ENCODE measurements around the gene WNT11. TPM values are rescaled to one million over a fixed set of nuclear protein-coding genes. Genes with fewer than 3 reads are reported as not detected.

The WNT11 gene
- total RNA-seq, 1 experiment from 2014 or later: not detected

DNA sequence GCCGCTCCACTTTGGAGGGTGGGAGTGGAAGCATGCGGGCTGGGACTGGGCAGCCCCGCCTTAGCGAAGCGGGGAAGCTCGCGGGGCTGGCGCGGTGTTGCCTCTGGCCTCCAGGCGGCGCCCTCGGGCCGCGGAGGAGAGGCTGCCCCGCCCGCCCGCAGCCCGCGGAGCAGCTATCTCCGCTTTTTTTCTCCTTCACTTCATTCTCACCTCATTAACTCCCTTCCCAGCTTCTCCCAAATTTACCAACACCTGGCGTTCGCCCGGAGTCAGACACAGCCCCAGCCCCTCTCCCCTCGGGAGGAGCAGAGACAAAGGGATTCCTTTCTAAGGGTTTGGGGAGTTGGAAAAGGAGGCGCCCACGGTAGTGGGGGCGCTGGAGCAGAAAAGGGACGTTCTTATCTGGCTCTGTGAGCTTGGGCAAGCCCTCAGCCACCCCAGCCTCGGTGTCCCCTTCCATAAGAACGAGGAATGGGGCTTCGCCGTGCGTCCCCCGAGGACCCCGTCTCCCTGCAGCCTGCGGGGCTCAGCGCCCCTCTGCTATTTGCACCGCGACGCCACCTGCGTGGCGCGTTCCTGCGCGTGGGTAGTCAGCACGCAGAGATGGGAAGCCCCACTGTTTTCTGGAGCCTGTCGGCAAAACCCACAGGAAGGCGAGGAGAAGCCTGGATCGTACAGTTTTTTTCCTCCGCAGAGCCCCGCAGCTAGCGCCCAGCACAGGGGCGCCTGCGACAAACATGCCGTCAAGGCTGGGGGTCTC, 1.5 kb upstream of the WNT11 start:
- no TSS peak for BruUV-seq (replicated peaks)
- intact Hi-C loops (cut with micrococcal nuclease; ENCODE audit: unreplicated experiment): loop anchor here (2.0 to 10.0 kb wide), 3 partner anchors 111 to 311 kb away; no protein-coding TSS in a partner anchor
- Mint-ChIP-seq H3K4me1 (ENCODE audit: low read depth, unreplicated experiment) (peaks cover 9% of the 10 kb centered on the region), H3K27me3 (ENCODE audit: unreplicated experiment) (peaks cover 64% of the 10 kb centered on the region), H3K27ac (ENCODE audit: unreplicated experiment) (no peak overlapping the region), H3K36me3 (ENCODE audit: insufficient read depth, unreplicated experiment) (peaks cover 33% of the 10 kb centered on the region), H3K9me3 (ENCODE audit: low read depth, unreplicated experiment) (no peaks in the 10 kb centered on the region), H3K4me3 (ENCODE audit: low read depth, unreplicated experiment) (peak overlapping the region; percentile 69)
- peak; percentile 87 for DNase-seq
- peak; percentile 88 for TF ChIP-seq CTCF (IDR thresholded peaks at IDR 0.05; ENCODE audit: unreplicated experiment)
- CTCF ChIA-PET: interaction anchor here (0.6 to 3.3 kb wide), 12 partner anchors 8 to 502 kb away, joined by 3 to 62 read pairs (median 3); no protein-coding TSS in a partner anchor

DNA sequence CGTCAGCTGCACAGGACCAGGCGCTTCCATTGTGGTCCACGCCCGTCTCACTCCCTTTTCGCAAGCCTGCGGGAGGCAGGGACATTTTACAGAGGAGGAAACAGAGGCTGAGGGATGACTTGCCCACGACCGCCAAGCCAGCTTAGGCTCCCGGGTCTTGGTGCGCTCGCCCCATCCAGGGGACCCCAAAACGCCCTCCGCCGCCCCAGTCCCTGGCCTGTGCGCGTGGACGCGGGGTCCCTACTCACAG, 300 bp downstream of the WNT11 start:
- Mint-ChIP-seq H3K36me3 (ENCODE audit: insufficient read depth, unreplicated experiment) (peaks cover 33% of the 10 kb centered on the region), H3K4me1 (ENCODE audit: low read depth, unreplicated experiment) (peaks cover 17% of the 10 kb centered on the region), H3K9me3 (ENCODE audit: low read depth, unreplicated experiment) (no peaks in the 10 kb centered on the region), H3K27me3 (ENCODE audit: unreplicated experiment) (peaks cover 46% of the 10 kb centered on the region), H3K27ac (ENCODE audit: unreplicated experiment) (no peak overlapping the region), H3K4me3 (ENCODE audit: low read depth, unreplicated experiment) (peak overlapping the region; percentile 69)
- CTCF ChIA-PET: no interaction called here
- intact Hi-C loops (cut with micrococcal nuclease; ENCODE audit: unreplicated experiment): loop anchor here (2.0 to 10.0 kb wide), 3 partner anchors 113 to 309 kb away; no protein-coding TSS in a partner anchor
- no TSS peak for BruUV-seq (replicated peaks)
- no peak for DNase-seq
- no peak for TF ChIP-seq CTCF (IDR thresholded peaks at IDR 0.05; ENCODE audit: unreplicated experiment)

DNA sequence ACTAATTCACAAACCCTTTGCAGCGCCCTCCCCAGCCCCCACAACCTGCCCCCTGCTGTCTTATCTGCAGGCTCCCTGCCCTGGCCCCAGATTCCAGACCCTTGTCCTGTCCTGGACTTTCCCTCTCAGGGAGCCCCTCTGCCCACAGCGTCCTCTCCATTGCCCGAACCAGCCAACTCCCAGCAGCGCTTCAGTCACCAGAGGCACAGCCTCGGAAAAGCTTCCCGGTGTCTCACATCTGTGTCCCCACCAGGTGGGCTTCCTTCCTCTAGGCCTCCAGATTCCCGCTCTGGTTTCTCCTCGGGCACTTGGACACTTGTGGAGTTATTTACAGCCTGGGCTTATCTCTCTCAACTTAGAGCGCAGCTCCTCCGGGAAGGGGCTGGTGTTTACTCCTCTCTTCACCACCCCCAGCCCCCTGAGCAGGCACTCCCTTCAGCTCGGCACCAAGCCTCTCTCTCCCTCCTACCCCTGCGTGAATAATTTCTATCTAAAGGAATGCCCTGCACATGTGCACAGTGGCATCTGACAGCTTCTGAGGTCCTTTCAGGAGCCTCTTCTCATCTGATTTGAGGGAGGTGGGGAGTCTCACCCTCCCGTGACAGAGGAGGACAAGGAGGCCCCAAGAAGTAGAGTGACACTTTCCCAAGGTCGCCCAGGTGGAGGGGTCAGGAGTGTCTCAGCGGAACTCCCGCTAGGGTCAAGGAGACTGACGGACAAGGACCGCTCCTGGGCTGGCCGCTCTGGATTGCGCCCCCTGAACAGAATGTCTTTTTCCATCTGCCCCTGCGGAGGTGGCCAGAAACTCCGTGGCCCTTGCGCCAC, 838 bp downstream of the WNT11 start:
- no peaks in the 10 kb centered on the region for H3K9me3 Mint-ChIP-seq (ENCODE audit: low read depth, unreplicated experiment)
- no peak for DNase-seq
- no peak overlapping the region for H3K27ac Mint-ChIP-seq (ENCODE audit: unreplicated experiment)
- no TSS peak for BruUV-seq (replicated peaks)
- peak overlapping the region; percentile 69 for H3K4me3 Mint-ChIP-seq (ENCODE audit: low read depth, unreplicated experiment)
- TF ChIP-seq CTCF (IDR thresholded peaks at IDR 0.05; ENCODE audit: unreplicated experiment): no peak
- CTCF ChIA-PET: interaction anchor here (0.7 kb wide), 1 partner anchor 891 kb away, joined by 3 read pairs; no protein-coding TSS in a partner anchor
- peaks cover 41% of the 10 kb centered on the region for H3K27me3 Mint-ChIP-seq (ENCODE audit: unreplicated experiment)
- intact Hi-C loops (cut with micrococcal nuclease; ENCODE audit: unreplicated experiment): loop anchor here (2.0 to 10.0 kb wide), 3 partner anchors 113 to 309 kb away; no protein-coding TSS in a partner anchor
- H3K4me1 Mint-ChIP-seq (ENCODE audit: low read depth, unreplicated experiment): peaks cover 17% of the 10 kb centered on the region
- H3K36me3 Mint-ChIP-seq (ENCODE audit: insufficient read depth, unreplicated experiment): peaks cover 33% of the 10 kb centered on the region

DNA sequence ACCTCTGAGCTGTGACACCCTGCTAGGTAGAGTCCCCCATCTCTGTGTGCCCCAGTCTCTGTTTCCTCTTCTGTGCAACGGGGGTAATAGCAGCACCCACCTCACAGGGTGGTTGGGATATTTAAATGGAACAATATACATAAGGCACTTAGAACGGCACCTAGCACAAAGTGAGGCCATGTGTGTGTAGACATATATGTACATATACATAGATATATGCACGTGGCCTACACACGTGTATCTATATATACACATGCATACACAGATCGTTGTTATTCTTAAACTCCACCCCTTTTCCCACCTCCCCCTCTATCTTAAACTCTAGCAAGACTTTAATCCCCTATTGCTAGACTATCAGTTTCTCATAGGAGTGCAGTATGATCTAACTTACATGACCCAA, 2.4 kb downstream of the WNT11 start:
- CTCF ChIA-PET: no interaction called here
- Mint-ChIP-seq H3K27me3 (ENCODE audit: unreplicated experiment) (peaks cover 38% of the 10 kb centered on the region), H3K36me3 (ENCODE audit: insufficient read depth, unreplicated experiment) (peaks cover 26% of the 10 kb centered on the region)

More for the DNA sequence above, 2.4 kb downstream of the WNT11 start:
- Mint-ChIP-seq H3K4me3 (ENCODE audit: low read depth, unreplicated experiment) (no peak overlapping the region), H3K27ac (ENCODE audit: unreplicated experiment) (no peak overlapping the region), H3K9me3 (ENCODE audit: low read depth, unreplicated experiment) (no peaks in the 10 kb centered on the region), H3K4me1 (ENCODE audit: low read depth, unreplicated experiment) (peaks cover 17% of the 10 kb centered on the region)
- no TSS peak for BruUV-seq (replicated peaks)
- DNase-seq: no peak
- no peak for TF ChIP-seq CTCF (IDR thresholded peaks at IDR 0.05; ENCODE audit: unreplicated experiment)
- intact Hi-C loops (cut with micrococcal nuclease; ENCODE audit: unreplicated experiment): loop anchor here (10.0 kb wide), 1 partner anchor 311 kb away; no protein-coding TSS in a partner anchor

All from Calu3 (cell line).